Measurements from ENCODE around the gene TRIP6. TPM values are rescaled to one million over a fixed set of nuclear protein-coding genes. Genes with fewer than 3 reads are reported as not detected.

Gene TRIP6
- total RNA-seq, result 10 to 100 TPM; 34.8 to 40.2 TPM

- H3K27ac ChIP-seq, result peak within 1 kb of the TSS; percentile 94
- peak within 1 kb of the TSS; percentile 90 for H3K4me3 ChIP-seq
- DNase-seq, result peak; percentile 91
- no peaks in the 10 kb centered on the region for H3K9me3 ChIP-seq
- H3K4me1 ChIP-seq, result peaks cover 6% of the 10 kb centered on the region
- peak within 1 kb of the TSS; percentile 96 to 97 for H3K9ac ChIP-seq (ENCODE audit: low read depth in 2 of 2, low read length in 2 of 2)
- no peaks in the 10 kb centered on the region for H3K36me3 ChIP-seq
- no peaks in the 10 kb centered on the region for H3K27me3 ChIP-seq
- intact Hi-C loops (cut with DNase I), result no loop called here
- TF ChIP-seq CTCF (IDR thresholded peaks at IDR 0.05), result no peak
Observed at GRCh38 chr7:100867040-100867775, at the start of gene TRIP6. TSS of gene TRIP6 (plus strand) at chr7:100867387. CDS start at chr7:100867498, 111 bp downstream.

GRCh38 chr7:100818366-100818765, 48.8 kb upstream of the TRIP6 start:
- no peaks in the 10 kb centered on the region for H3K36me3 ChIP-seq
- TF ChIP-seq CTCF (IDR thresholded peaks at IDR 0.05), result no peak
- H3K4me1 ChIP-seq, result no peaks in the 10 kb centered on the region
- no peak overlapping the region for H3K9ac ChIP-seq (ENCODE audit: low read depth in 2 of 2, low read length in 2 of 2)
- no peak for DNase-seq
- no peaks in the 10 kb centered on the region for H3K9me3 ChIP-seq
- intact Hi-C loops (cut with DNase I), result no loop called here
- no peak overlapping the region for H3K27ac ChIP-seq
- H3K4me3 ChIP-seq, result no peak overlapping the region
- no peaks in the 10 kb centered on the region for H3K27me3 ChIP-seq

GRCh38 chr7:100818825-100819224, 48.4 kb upstream of the TRIP6 start:
- Histone ChIP-seq H3K9ac (ENCODE audit: low read depth in 2 of 2, low read length in 2 of 2) (no peak overlapping the region), H3K4me1 (no peaks in the 10 kb centered on the region), H3K27ac (no peak overlapping the region), H3K9me3 (no peaks in the 10 kb centered on the region), H3K36me3 (no peaks in the 10 kb centered on the region), H3K4me3 (no peak overlapping the region), H3K27me3 (no peaks in the 10 kb centered on the region)
- intact Hi-C loops (cut with DNase I), result no loop called here
- no peak for DNase-seq
- no peak for TF ChIP-seq CTCF (IDR thresholded peaks at IDR 0.05)

- TF ChIP-seq CTCF (IDR thresholded peaks at IDR 0.05), result no peak
Observed at GRCh38 chr7:100819586-100819985, 47.6 kb upstream of the TRIP6 start.

GRCh38 chr7:100822236-100823139, 44.7 kb upstream of the TRIP6 start:
- TF ChIP-seq CTCF (IDR thresholded peaks at IDR 0.05), result no peak
- Histone ChIP-seq H3K4me1 (no peaks in the 10 kb centered on the region), H3K9ac (ENCODE audit: low read depth in 2 of 2, low read length in 2 of 2) (no peak overlapping the region), H3K36me3 (no peaks in the 10 kb centered on the region), H3K9me3 (no peaks in the 10 kb centered on the region), H3K27ac (no peak overlapping the region), H3K27me3 (no peaks in the 10 kb centered on the region), H3K4me3 (no peak overlapping the region)
- DNase-seq, result no peak
- intact Hi-C loops (cut with DNase I), result no loop called here

More at GRCh38 chr7:100819586-100819985, 47.6 kb upstream of the TRIP6 start:
- intact Hi-C loops (cut with DNase I), result no loop called here
- no peak overlapping the region for H3K4me3 ChIP-seq
- no peak overlapping the region for H3K27ac ChIP-seq
- no peak for DNase-seq
- no peaks in the 10 kb centered on the region for H3K36me3 ChIP-seq
- no peaks in the 10 kb centered on the region for H3K4me1 ChIP-seq
- no peaks in the 10 kb centered on the region for H3K9me3 ChIP-seq
- H3K27me3 ChIP-seq, result no peaks in the 10 kb centered on the region
- H3K9ac ChIP-seq (ENCODE audit: low read depth in 2 of 2, low read length in 2 of 2), result no peak overlapping the region
